HFF-Myc (cell line): ENCODE results near the gene ZMYND12.

ENCODE experiments used
- DNase-seq: peaks from one replicate; pipeline ENCODE4 v3.0.0-alpha.2; 2011; ENCODE audit warnings: low read depth; ENCODE audit errors: extremely low read depth
- H3K4me3 ChIP-seq: replicated peaks from 2 replicates; pipeline ENCODE4 v1.5.1; 2011; ENCODE audit warnings: low read depth, mild to moderate bottlenecking, control low read depth, low read length
- CTCF ChIP-seq: IDR thresholded peaks from 2 replicates; pipeline ENCODE4 v1.5.1; 2012; ENCODE audit warnings: mild to moderate bottlenecking, low read depth, low read length, control low read depth; ENCODE audit errors: missing control alignments

Gene ZMYND12

GRCh38 chr1:42385283-42385682 lies 70.5 kb downstream of the ZMYND12 start:
- no peak overlapping the region for H3K4me3 ChIP-seq
- no peak for TF ChIP-seq CTCF
- peak; percentile 1 for DNase-seq

GRCh38 chr1:42381280-42381673 lies 74.5 kb downstream of the ZMYND12 start:
- DNase-seq, result no peak
- peak overlapping the region; percentile 26; the same call in 1 of the 2 replicates for H3K4me3 ChIP-seq
- no peak for TF ChIP-seq CTCF

- peak within 1 kb of the TSS; percentile 26 for H3K4me3 ChIP-seq
- TF ChIP-seq CTCF, result no peak
- DNase-seq, result no peak
These were observed 75.1 kb downstream of the ZMYND12 start, which contains the start of gene RIMKLA for GRCh38 chr1:42380586-42381279. TSS of gene RIMKLA (plus strand) at chr1:42380792. CDS start at chr1:42380935, 143 bp downstream.
